Adrenal gland (tissue), 5 donors: ENCODE data around the gene LAYN.

Experiments used
- POLR2A ChIP-seq, 2 donors: fragments of 450-650 bp; IDR thresholded peaks; one replicate each; pipeline ENCODE4 v1.6.1; 2017; ENCODE audit warnings: antibody characterized with exemption in 2 of 2, mild to moderate bottlenecking in 2 of 2, moderate library complexity in 1 of 2
- TF ChIP-seq, protein P1 (sequence below), 6 experiments: fragments of 450-650 bp in 4 of 6; fragments of 200-600 bp in 2 of 6; sonication (generic) in 1 of 6; IDR thresholded peaks; 1 replicate in 5 of 6; 2 replicates in 1 of 6; pipeline versions ENCODE4 v1.5.1 to v1.8.0; 2016 to 2021; ENCODE audit warnings: antibody characterized with exemption in 6 of 6, mild to moderate bottlenecking in 2 of 6, moderate library complexity in 1 of 6
- donor health status: DM: no; HTN: no; CAD: no.

DNA sequence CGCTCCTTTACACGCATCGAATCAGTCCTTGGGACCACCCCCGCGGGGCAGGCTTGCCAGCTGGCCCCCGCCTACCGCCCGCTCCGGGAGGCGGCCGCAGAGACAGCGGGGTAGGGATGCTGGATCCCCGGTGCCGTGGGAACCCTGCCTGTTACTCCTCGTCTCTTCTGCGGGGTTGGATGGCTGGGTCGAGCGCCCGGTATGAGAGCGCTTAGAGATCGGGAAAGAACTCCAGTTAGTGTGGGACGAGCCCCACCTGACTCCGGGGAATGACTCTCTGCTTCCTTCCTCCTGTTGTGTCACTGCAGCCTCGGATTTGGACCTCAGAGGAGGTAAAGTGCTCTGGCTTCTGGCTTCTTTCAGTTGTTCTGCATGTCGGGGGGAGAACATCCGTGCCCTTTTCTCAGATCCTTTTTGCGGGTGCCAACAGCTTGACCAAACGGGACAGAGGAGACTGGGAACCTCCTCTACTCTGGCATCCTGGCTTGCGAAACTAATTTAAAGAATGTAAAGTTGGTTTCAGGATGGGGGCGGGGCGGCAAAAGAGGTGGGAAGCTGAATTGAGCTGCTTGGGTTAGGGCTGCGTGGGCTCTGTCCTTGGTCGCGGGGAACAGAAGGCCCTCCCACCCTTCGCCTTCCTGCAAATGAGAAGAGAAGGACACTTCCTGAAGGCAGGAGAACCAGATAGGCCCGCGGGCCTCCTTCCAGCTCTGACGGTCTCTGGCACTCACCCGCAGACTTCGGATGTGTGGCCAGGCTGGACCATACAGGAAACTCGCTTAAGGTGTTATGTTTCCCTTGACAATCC, 938 bp downstream of the LAYN start:
- TF ChIP-seq, protein P1, sequence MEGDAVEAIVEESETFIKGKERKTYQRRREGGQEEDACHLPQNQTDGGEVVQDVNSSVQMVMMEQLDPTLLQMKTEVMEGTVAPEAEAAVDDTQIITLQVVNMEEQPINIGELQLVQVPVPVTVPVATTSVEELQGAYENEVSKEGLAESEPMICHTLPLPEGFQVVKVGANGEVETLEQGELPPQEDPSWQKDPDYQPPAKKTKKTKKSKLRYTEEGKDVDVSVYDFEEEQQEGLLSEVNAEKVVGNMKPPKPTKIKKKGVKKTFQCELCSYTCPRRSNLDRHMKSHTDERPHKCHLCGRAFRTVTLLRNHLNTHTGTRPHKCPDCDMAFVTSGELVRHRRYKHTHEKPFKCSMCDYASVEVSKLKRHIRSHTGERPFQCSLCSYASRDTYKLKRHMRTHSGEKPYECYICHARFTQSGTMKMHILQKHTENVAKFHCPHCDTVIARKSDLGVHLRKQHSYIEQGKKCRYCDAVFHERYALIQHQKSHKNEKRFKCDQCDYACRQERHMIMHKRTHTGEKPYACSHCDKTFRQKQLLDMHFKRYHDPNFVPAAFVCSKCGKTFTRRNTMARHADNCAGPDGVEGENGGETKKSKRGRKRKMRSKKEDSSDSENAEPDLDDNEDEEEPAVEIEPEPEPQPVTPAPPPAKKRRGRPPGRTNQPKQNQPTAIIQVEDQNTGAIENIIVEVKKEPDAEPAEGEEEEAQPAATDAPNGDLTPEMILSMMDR (IDR thresholded peaks at IDR 0.05) = no peak
- TF ChIP-seq POLR2A (IDR thresholded peaks at IDR 0.05) = no peak
